ENCODE measurements around the gene CACNA1E.
"Not testable (repeated sequence)": the region's sequence is repeated elsewhere in the genome, so short reads cannot be mapped to it uniquely, and the experiment has no call there.

The CACNA1E gene

DNA sequence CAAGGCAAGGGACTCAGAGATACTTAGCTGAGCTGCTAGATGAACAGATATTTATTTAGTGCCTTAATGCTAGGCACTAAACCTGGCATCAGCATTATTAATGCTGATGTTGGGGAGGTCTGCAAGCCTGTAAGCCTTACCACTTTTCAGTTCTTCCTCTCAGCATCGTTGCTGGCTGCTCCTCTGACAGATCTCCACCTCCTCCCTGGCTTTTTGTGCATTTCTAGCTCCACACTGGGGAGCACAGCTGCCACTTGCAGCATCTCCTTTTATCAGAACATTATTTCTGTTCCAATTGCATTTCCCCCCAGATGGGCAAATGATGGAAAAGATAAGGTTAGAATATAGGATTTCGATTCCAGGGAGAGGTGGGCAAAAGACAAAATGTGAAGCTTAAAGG lies 34.8 kb downstream of the CACNA1E start:
- DNase-seq: no peak

DNA sequence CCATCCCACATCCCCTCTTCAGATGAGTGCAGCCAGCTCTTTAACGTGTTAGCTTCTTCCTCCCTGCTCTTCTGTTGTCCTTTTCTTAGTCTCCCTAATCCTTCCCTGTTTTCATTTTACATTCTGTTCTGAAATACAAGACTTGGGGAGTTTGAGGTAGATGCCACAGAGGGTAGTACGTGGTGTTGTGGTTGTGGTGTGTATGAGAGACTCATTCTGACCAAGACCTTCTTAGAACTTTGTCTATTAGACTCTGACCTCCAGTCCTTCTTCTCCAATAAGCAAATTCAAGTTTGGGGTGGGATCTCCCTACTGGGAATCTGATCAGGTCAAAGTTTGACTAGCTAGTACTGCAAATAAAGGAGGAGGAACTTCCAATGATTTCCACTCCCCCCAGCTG lies 39.5 kb downstream of the CACNA1E start:
- DNase-seq: no peak

- no peak for DNase-seq
Measured at GRCh38 chr1:181525104-181525721, 41.9 kb downstream of the CACNA1E start.

GRCh38 chr1:181528241-181528640 lies 44.9 kb downstream of the CACNA1E start:
- DNase-seq: not testable (repeated sequence)

- DNase-seq: no peak
Measured at GRCh38 chr1:181531441-181531840, 48.1 kb downstream of the CACNA1E start.

DNA sequence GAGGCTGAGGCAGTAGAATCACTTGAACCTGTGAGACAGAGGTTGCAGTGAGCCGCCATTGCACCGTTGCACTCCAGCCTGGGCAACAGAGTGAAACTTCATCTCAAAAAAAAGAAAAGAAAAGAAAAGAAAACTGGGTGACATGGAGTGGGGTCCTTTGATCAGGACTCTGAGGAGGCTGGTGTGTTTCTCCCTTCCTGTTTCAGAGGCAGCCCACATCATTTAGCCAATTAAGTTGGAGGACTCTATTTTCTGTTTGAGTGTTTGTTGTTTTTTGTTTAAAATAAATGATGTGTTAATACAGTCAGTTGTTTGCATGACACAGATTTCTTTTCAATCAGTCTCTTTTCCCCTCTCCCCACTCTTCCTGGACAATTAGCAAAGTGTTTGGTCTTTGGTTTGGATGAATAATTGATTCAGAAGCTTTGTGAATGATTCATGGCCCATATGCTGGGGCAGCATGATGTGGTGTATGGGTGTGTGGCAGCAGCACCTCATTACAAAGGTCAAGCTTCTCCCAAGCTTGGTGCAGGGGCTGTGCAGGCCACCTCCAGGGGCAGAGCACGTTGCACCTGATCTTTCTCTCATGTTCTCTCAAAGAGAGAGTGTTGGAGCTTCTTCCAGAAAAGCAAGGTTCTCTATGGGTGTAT lies 48.8 kb downstream of the CACNA1E start:
- DNase-seq: no peak

DNA sequence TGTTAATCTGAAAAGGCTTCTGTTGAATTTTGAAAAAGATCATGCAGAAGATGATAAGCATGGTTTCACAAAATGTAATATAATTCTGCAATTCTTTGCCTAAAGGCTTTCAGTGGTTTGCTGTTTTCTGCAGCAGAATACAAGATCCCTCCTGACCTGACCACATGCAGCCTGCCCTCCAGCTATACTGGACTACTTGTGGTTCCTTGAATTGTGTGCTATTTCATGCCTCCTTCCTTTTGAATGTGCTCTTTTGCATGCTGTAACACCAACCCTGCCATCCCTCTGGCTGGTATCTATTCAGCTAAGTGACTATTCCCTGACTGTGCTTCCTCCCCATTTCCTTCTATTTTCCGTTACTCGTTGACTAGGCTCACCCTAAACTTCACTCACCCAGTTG lies 55.5 kb downstream of the CACNA1E start:
- DNase-seq: no peak

DNA sequence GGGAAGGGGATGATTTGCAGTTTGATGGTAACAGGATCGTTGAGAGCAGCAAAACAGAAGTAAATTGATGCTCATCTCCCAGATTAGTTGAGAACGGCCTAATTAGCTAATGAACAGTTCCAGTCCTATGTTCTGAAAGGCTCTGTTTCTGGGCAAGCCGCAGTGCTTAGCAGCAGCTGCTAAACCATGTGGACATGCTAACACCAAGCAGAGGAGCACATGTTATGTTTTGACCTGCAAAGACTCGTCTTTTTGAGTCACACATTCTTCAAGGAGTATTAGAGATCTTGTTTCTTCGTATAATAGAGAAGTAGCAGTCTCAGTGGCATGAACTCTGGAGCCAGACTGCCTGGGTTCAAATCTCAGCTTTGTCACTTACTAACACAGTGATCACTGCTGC lies 58.1 kb downstream of the CACNA1E start:
- no peak for DNase-seq

DNA sequence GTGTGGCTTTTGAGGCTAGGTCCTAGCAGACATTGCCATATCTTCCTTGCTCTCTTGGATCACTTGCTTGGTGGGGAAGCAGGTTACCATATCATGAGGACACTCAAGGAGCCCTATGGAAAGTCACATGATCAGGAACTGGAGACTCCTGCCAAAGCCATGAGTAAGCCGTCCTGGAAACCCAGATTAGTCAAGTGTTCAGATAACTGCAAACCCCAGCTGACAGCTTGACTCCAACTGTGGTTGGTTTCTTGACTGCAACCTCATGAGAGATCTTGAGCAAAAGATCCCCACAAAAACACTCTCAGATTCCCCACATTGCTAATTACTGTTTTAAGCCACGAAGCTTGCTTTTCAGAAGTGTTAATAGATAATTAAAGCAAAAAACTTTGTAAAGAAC lies 58.6 kb downstream of the CACNA1E start:
- DNase-seq: peak; percentile 13

DNA sequence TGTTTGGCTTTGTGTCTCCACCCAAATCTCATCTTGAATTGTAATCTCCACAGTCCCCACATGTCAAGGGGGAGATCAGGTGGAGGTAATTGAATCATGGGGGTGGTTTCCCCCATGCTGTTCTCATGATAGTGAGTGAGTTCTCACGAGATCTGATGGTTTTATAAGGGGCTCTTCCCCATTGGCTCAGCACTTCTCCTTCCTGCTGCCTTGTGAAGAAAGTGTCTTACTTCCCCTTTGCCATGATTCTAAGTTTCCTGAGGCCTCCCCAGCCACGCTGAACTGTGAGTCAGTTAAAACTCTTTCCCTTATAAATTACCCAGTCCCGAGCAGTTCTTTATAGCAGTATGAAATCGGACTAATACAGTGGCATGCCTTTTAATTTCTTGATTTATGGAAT lies 59.1 kb downstream of the CACNA1E start:
- not testable (repeated sequence) for DNase-seq

DNA sequence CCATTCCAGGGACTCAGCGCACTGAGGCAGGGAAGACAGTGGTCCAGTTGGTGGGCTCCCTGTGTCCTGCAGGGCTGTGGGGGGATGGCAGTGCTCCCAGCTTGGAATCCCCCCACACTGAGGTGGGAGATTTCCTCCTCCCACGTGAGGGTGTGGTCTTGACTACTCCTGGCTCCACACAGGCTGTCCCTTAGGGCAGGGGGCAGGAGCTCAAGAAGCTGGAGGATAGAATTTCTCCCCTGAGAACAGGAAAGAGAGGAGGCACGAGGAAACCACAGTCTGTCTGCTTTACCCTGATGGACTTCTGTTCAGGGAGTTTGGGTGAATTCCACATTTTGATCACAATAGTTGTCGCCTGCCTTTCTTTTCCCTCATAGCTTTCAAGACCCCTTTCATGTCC lies 62.1 kb downstream of the CACNA1E start:
- DNase-seq: no peak

- peak; percentile 18 for DNase-seq
Measured at GRCh38 chr1:181548497-181548896, 65.2 kb downstream of the CACNA1E start.

GRCh38 chr1:181551249-181551648 lies 67.9 kb downstream of the CACNA1E start:
- DNase-seq: no peak

DNA sequence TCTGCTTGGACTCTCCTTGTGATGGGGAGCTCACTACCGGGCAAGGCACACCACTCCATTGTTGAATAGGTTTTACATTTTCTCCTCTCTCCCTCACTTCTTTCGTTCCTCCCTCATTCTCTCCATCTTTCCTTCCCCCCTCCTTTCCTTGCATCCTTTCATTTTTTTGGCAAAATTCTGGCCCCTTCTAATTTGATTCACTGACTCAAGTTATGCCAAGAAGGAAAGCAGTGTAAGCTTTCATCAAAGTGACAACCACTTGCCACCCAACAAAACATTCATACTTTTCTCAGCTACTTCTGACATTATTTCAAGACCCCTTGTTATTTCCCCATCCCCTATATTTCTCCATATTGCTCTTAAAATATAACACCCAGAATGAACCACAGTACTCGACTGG lies 68.4 kb downstream of the CACNA1E start:
- no peak for DNase-seq

- no peak for DNase-seq
Measured at GRCh38 chr1:181554465-181554864, 71.1 kb downstream of the CACNA1E start.

DNA sequence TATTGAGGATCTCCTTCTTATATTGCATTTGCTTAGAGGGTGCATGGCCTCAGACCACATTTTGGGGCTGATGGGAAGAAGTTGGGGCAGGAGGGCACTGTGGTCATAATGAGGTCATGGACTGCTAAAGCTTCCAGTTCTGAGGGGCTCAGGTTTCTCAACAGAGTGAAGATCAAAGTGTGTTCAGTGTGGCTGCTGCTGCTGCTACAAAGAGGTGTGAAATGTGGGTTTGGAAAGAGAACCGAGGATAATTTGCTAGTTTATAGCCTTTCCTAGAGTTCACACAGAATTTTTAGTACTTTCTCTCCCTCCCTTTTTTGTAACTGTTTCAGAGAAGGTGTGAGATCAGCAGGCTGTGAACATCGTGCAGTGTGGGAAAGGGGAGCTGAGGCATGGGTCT lies 73.3 kb downstream of the CACNA1E start:
- no peak for DNase-seq

- no peak for DNase-seq
Measured at GRCh38 chr1:181557313-181557712, 74.0 kb downstream of the CACNA1E start.

- no peak for DNase-seq
Measured at GRCh38 chr1:181558416-181558815, 75.1 kb downstream of the CACNA1E start.

GRCh38 chr1:181559142-181559541 lies 75.8 kb downstream of the CACNA1E start:
- DNase-seq: no peak

- DNase-seq: no peak
Measured at GRCh38 chr1:181562395-181562794, 79.1 kb downstream of the CACNA1E start.

- DNase-seq: no peak
Measured at GRCh38 chr1:181568736-181569135, 85.4 kb downstream of the CACNA1E start.

DNA sequence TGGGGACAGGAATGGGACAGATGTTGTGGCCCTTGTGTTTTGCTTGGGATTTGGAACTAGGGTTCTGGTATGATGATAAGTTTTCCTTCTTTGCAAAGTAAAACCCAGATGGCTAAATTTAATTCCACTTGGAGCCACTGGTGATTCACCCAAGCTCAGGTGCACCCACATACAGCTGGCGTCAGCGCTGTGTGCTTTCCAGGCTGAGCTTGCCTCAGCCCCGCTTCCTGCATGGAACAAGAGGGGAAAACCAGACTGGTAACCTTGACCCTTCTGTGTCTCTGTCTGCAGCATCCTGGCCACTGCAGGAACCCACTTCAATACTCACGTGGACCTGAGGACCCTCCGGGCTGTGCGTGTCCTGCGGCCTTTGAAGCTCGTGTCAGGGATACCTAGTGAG lies 94.2 kb downstream of the CACNA1E start:
- DNase-seq: no peak

DNA sequence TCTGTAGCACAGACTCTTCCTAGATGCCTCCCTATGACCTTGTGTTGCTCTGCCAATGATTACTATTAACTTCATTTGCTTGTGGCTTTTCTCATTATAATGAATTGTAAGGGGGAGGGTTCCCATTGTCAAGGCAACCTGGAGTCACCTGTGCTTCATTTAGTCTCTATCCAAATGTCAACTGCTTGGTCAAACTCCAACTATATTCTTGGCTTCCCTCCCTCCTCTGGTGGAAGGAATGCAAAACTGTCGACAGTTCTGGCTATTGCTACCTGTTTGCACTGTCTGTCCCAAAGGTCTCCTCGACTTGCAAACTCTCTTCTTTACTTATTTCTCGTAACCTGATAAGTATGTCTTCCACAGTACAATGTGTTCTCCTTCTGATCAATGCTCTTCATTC lies 100.3 kb downstream of the CACNA1E start:
- DNase-seq: no peak

DNA sequence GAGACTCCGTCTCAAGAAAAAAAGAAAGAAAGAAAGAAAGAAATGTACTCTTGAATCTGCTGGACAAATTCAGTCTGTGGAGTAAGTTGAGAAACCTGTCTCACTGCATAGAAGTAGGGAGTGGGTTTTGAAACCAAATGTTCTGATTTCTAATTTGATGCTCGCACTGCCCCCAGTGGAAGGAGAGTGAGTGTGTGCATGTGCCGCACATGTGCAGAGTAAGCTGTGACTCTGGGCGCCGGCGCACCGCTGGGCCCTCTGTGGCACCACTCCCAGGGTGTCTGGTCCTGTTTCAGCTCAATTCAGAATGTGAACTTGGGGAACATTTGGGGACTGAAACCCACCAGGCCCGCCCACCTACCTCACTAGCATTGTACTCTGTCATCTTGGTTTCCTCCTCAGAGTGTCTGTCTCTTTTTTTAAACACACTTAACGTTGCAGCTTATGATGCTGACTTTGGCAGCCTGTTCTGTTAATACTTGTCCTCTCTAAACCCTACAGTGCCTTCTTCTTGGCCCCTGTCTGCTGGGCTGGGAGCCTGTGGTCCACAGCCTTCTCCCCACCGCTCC lies 104.6 kb downstream of the CACNA1E start:
- no peak for DNase-seq

DNA sequence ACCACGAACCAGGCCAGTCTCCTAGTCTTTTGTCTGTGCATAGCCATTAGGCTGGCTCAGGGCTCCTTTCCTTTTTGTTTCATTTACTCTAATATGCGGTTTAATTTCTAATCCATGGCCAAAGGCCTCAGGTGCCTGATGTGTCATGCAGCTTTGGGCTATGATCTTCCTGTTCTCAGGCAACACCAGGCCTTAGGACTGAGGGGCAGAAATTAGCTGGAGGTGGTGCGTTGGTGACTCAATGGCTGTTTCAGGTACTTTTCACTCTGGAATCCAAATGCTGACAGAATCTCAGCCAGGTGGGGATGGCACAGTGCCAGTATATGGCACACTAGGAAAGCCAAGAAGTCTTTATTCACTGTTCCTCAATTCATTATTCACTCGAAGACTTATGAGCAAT lies 105.3 kb downstream of the CACNA1E start:
- DNase-seq: no peak

All from NCI-H226 (cell line).